Measurements from ENCODE around the gene CNPY1.

CNPY1 gene

GRCh38 chr7:155579565-155579964, 33.2 kb upstream of the CNPY1 start:
- ChIA-PET CTCF (no interaction called here), POLR2A (ENCODE audit: low non-redundant PET) (no interaction called here)
- DNase-seq (ENCODE audit: low spot score), result no peak
- H3K27ac ChIP-seq, result no peak overlapping the region
- no peak for TF ChIP-seq CTCF (conservative IDR thresholded peaks at IDR 0.05; ENCODE audit: low read depth)

- CTCF ChIA-PET, result no interaction called here
- POLR2A ChIA-PET (ENCODE audit: low non-redundant PET), result no interaction called here
- no peak overlapping the region for H3K27ac ChIP-seq
- no peak for DNase-seq (ENCODE audit: low spot score)
- TF ChIP-seq CTCF (conservative IDR thresholded peaks at IDR 0.05; ENCODE audit: low read depth), result no peak
Measured at GRCh38 chr7:155578016-155578415, 31.7 kb upstream of the CNPY1 start.

GRCh38 chr7:155577509-155577905, 31.1 kb upstream of the CNPY1 start:
- DNase-seq (ENCODE audit: low spot score), result no peak
- no peak for TF ChIP-seq CTCF (conservative IDR thresholded peaks at IDR 0.05; ENCODE audit: low read depth)
- ChIA-PET CTCF (no interaction called here), POLR2A (ENCODE audit: low non-redundant PET) (no interaction called here)
- H3K27ac ChIP-seq, result no peak overlapping the region

DNA sequence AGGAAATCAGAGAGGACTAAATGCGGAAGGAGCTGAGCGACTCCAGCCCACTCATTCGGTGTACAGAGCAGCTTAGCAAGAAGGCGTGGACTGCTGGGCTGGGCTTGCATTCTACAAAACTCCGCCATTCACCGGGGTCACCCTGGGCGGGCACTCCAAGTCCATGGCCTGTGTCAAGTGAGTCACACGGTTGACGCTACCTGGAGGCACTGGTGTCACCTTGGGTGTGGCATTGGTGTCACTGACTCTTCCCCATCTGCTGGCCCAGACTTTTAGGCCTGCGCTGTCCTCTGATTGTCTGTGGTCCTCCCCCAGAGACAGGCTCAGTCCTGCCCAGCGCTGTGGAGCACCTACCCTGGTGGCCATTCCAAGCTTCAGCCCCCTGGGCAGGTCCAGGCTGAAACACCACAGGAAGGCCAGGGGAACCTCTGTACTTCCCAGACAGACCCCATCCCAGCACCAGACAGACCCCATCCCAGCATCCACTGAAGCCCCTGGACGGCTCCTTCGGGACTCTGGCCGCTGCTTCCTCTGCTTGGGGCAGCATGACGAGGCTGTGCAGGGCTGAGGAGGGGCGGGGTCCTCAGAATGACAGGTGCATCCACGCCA, 30.6 kb upstream of the CNPY1 start:
- ChIA-PET POLR2A (ENCODE audit: low non-redundant PET) (no interaction called here), CTCF (no interaction called here)
- TF ChIP-seq CTCF (conservative IDR thresholded peaks at IDR 0.05; ENCODE audit: low read depth), result no peak
- no peak overlapping the region for H3K27ac ChIP-seq
- no peak for DNase-seq (ENCODE audit: low spot score)

- no peak for DNase-seq (ENCODE audit: low spot score)
- CTCF ChIA-PET, result interaction anchor here (0.6 kb wide), 1 partner anchor 15 kb away, joined by 4 read pairs; no protein-coding TSS in a partner anchor
- no peak overlapping the region for H3K27ac ChIP-seq
- TF ChIP-seq CTCF (conservative IDR thresholded peaks at IDR 0.05; ENCODE audit: low read depth), result no peak
- POLR2A ChIA-PET (ENCODE audit: low non-redundant PET), result no interaction called here
Measured at GRCh38 chr7:155576416-155576815, 30.1 kb upstream of the CNPY1 start.

DNA sequence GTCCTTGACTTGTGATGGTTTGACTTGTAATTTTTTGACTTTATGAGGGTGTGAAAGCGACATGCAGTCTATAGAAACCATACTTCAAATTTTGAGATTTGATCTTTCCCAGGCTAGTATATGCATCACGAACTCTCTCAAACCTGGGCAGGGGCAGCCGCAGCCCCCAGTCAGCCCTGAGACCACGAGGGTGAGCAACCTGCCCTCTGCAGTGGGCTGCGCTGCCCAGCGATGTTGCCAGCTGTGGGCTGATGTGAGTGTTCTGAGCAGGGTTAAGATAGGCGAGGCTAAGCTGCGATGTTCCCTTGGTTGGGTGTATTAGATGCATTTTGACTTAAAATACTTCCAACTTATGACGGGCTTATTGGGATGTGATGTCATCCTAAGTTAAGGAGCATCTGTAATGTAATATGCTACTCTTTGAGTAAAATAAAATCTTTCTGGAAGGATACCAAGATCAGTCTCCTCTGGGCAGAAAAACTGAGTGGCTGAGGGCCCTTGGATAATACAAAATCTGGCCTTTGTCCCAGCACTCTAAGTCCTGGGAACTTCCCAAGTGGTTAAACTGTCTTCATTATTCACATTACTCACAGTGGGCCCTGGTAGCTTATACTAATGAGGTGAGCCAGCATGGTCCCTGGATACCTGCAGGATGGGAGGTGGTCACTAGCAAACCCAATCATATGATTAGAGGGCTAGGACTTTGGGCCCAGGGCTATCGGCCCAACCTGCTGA, 28.4 kb upstream of the CNPY1 start:
- no peak for DNase-seq (ENCODE audit: low spot score)
- TF ChIP-seq CTCF (conservative IDR thresholded peaks at IDR 0.05; ENCODE audit: low read depth), result no peak
- POLR2A ChIA-PET (ENCODE audit: low non-redundant PET), result no interaction called here
- H3K27ac ChIP-seq, result no peak overlapping the region
- CTCF ChIA-PET, result interaction anchor here (0.7 kb wide), 2 partner anchors 29 to 52 kb away, joined by 3 to 4 read pairs; no protein-coding TSS in a partner anchor

All from RWPE1 (cell line).